GM18517 (cell line): Measurements from ENCODE around the gene ESCO1.
"Not testable (repeated sequence)": the region's sequence is repeated elsewhere in the genome, so short reads cannot be mapped to it uniquely, and the experiment has no call there.

Experiments
- ATAC-seq: cut with Tn5 transposase; IDR thresholded peaks from one replicate; pipeline ENCODE4 v1.9.1; 2021; ENCODE audit warnings: mild to moderate bottlenecking, moderate library complexity; ENCODE audit not compliant: unreplicated experiment

Gene ESCO1, protein sequence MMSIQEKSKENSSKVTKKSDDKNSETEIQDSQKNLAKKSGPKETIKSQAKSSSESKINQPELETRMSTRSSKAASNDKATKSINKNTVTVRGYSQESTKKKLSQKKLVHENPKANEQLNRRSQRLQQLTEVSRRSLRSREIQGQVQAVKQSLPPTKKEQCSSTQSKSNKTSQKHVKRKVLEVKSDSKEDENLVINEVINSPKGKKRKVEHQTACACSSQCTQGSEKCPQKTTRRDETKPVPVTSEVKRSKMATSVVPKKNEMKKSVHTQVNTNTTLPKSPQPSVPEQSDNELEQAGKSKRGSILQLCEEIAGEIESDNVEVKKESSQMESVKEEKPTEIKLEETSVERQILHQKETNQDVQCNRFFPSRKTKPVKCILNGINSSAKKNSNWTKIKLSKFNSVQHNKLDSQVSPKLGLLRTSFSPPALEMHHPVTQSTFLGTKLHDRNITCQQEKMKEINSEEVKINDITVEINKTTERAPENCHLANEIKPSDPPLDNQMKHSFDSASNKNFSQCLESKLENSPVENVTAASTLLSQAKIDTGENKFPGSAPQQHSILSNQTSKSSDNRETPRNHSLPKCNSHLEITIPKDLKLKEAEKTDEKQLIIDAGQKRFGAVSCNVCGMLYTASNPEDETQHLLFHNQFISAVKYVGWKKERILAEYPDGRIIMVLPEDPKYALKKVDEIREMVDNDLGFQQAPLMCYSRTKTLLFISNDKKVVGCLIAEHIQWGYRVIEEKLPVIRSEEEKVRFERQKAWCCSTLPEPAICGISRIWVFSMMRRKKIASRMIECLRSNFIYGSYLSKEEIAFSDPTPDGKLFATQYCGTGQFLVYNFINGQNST

DNA sequence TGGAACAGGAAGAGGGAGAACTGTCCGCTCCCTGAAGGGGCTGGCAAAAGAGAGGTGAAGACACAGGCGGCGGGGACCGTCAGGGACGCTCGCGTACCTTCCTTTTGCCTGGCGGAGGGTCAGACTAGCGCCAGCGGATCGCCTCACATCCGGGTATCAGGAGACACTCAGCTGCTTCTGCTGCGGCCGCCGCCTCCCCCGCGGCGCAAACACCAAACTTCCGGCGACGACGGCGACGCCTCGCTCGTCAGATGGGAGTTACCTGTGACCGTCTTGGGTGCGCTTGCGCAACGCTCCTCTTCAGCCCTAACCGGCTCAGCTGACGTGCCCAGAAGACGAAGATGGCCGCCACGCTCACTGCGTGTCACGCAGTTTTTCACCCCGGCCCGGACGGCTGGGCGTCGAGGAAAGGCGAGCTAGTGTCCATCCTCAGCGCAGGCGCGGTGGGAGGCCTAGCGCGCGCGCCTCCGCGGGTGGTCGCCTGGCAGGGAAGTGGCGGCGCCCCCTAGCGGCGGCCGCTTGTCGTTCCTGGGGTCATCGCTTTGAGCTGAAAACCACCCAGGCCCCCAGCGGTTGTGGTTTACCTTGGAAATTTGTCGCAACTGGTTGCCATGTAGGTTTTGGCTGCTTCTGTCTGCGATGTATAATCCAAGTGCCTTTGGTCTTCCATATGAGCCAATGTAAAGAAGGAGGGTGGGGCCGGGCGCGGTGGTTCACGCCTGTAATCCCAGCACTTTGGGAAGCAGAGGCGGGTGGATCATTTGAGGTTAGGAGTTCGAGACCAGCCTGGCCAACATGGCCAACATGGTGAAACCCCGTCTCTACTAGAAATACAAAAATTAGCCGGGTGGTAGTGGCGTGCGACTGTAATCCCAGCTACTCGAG is at the start of gene ESCO1:
TSS of gene ESCO1 (minus strand) at position 179 of the 885 bp plus-strand sequence. CDS start 25,861 bp downstream, outside the sequence.
- ATAC-seq: peak; percentile 93

GRCh38 chr18:21640375-21640774 is 39.9 kb upstream of the ESCO1 start:
- not testable (repeated sequence) for ATAC-seq

DNA sequence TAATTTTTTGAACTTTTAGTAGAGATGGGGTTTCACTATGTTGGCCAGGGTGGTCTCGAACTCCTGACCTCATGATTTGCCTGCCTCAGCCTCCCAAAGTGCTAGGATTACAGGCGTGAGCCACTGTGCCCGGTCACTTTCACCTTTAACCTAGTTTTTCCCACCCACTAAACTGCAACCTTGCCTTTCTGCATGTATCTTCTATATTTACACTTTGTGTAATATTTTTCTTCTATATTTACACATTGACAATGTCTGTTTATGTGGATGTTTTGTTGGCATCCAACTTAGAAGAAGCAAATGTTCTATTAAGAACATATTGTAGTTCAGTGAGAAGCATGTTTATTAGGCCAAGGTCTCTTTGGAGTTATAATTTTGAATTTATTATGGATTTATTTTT is 38.3 kb upstream of the ESCO1 start:
- ATAC-seq: no peak

GRCh38 chr18:21636769-21637168 is 36.3 kb upstream of the ESCO1 start:
- ATAC-seq: no peak

- no peak for ATAC-seq
These were observed 34.2 kb upstream of the ESCO1 start for GRCh38 chr18:21634588-21635199.

- no peak for ATAC-seq
These were observed 31.9 kb upstream of the ESCO1 start for GRCh38 chr18:21632393-21632792.

DNA sequence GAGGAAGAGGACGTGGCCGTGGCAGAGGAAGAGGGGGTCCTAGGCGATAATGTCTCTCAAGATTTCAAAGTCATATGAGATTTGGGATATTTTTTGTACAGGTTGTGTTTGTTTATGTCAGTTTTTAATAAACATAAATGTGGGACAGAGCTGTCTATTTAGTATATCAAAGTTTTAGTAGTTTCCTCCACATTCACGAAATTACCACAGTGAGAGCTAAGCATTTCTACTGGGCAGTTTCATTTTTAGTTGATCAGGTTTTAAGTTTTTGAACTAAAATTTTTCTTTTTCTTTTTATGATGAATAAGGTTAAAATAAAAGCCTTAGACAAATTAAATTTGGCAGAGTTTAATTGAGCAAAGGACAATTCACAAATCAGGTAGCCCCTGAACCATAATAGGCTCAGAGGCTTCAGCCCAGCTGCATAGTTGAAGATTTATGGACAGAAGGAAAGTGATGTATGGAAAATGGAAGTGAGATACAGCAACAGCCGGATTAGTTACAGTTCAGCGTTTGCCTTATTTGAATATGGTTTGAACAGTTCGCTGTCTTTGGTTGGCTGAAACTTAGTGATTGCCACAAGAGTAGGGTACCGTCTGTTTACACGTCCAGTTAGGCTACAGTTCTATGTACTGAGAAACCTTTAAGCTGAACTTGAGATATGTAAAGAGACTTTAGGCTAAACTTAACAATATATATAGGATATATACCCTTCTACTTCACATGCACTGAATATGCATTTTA is 28.8 kb upstream of the ESCO1 start:
- ATAC-seq: peak; percentile 95

GRCh38 chr18:21621640-21622039 is 21.1 kb upstream of the ESCO1 start:
- ATAC-seq: not testable (repeated sequence)

DNA sequence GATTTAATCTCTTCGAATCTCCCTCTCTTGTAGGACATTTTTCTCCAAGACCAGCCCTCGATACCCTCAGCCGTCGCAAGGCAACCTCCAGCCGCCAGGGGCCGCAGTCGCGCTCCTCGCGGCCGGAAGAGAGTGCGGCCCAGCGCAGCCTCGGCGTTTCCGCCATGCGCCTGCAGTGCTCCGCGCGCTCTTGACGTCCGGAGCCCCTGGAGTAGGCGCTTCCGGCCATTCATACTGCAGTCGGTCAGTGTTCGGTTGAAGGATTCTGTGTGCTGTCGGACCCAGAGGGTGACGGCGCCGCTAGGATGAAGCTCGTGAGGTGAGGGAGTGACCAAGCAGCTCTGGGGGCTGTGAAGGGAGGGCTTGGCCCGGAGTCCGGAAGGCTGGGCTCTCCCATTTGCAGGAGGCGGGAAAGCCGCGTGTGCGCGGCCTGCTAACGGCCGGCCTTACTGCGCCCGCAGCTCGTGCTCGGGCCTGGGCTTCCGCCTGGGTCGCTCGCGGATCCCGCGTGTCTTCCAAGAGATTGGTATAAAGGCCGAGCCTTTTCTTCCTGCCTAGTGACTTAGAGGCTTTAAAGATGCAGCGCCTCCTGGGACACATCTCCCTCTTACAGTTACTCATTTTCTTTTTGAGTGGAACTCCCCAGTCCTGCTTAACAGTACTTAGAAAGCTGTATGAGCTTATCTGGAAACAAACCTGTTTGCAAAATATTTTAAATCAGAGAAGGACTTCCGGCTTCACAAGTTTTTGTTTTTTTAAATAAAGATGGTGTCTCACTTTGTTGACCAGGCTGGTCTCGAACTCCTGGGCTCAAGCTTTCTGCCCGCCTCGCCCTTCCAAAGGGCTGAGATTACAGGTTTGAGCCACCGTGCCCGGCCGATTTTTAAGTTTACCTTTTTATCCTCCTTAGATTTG is 11.9 kb upstream of the ESCO1 start, which contains the start of gene SNRPD1:
TSS of gene SNRPD1 (plus strand) at position 190 of the 915 bp plus-strand sequence. CDS start at position 306, 116 bp downstream.
- peak; percentile 94 for ATAC-seq

- not testable (repeated sequence) for ATAC-seq
These were observed 11.1 kb upstream of the ESCO1 start for GRCh38 chr18:21611401-21612124.

DNA sequence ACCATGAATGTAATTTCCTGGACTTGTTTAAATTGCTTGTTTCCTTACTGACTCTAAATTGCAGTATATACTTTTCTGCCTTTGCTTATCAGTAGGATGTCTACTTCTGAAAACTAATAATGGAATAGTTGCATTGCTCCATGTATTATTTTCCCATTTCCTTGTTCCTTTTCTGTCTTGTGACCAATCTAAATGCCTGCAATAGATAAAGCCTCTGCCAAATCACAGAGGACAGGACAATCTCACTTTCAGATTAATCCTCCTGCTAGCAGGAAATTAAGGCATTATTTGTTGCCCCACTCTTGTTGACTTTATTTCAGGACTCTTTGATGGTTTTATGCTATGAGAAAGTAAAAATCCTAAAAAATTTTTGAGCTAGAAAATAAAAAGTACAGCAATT is 4.7 kb upstream of the ESCO1 start:
- no peak for ATAC-seq

- no peak for ATAC-seq
These were observed 4.2 kb upstream of the ESCO1 start for GRCh38 chr18:21604671-21605070.

- ATAC-seq: no peak
These were observed 1.7 kb upstream of the ESCO1 start for GRCh38 chr18:21602299-21602587.

- ATAC-seq: peak; percentile 44
These were observed 649 bp downstream of the ESCO1 start for GRCh38 chr18:21599585-21600525.

GRCh38 chr18:21598726-21599584 is 1.5 kb downstream of the ESCO1 start:
- no peak for ATAC-seq

- ATAC-seq: no peak
These were observed 2.9 kb downstream of the ESCO1 start for GRCh38 chr18:21597620-21598019.
